ENCODE results near the gene OR5H1.
"Not testable (repeated sequence)": the region's sequence is repeated elsewhere in the genome, so short reads cannot be mapped to it uniquely, and the experiment has no call there.

The OR5H1 gene

DNA sequence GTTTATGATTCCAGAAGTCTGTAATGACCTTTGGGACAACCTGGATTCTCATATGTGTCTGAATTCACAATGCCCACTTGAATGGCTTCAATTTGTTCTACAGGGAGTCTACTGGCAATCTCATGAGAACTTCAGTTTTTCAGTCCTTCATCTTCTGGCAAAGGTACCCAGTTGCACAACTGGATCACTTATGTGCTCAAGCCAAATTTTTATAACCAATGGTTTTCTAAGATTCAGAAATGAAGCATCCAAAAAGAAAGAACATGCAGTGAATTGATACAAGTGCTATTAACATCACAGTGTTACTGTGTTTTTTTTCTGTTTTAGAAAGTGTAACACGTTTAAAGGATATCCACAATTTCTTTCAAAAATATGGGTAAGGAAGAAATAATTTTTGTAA lies 16.7 kb downstream of the OR5H1 start, which contains the start of gene OR5H14:
OR5H14 (plus strand) TSS at position 301 of the 400 bp plus-strand sequence. CDS start 1,907 bp downstream, outside the sequence.
- TF ChIP-seq POLR2AphosphoS5 (IDR thresholded peaks at IDR 0.05; ENCODE audit: low read depth, low read length), result no peak
- no peak for TF ChIP-seq POLR2A (IDR thresholded peaks at IDR 0.05; ENCODE audit: low read depth, low read length)
- TF ChIP-seq TAF1 (IDR thresholded peaks at IDR 0.05; ENCODE audit: borderline replicate concordance, low read depth, low read length), result no peak
- no peak for FAIRE-seq
- DNase-seq (ENCODE audit: insufficient read length), result no peak

DNA sequence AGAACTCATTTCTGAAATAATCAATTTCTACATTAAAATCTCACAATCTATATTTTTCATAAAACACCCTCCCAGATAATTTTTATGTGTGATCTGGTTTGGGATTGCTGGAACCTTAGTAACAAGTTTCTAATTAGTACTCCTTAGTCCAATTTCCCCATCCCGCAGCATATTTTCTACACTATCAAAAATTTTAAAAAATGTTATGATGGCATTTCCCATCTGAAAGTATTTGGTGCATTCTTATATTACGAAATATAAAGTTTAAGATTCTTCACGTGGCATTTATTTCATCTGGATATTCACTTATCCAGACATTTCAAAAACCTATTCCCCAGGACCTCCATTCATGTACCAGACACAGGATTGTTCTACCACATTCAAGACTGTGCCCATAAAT lies 18.2 kb downstream of the OR5H1 start:
- TF ChIP-seq POLR2AphosphoS5 (IDR thresholded peaks at IDR 0.05; ENCODE audit: low read depth, low read length), result no peak
- TF ChIP-seq POLR2A (IDR thresholded peaks at IDR 0.05; ENCODE audit: low read depth, low read length), result no peak
- TF ChIP-seq TAF1 (IDR thresholded peaks at IDR 0.05; ENCODE audit: borderline replicate concordance, low read depth, low read length), result no peak
- no peak for DNase-seq (ENCODE audit: insufficient read length)
- no peak for FAIRE-seq

DNA sequence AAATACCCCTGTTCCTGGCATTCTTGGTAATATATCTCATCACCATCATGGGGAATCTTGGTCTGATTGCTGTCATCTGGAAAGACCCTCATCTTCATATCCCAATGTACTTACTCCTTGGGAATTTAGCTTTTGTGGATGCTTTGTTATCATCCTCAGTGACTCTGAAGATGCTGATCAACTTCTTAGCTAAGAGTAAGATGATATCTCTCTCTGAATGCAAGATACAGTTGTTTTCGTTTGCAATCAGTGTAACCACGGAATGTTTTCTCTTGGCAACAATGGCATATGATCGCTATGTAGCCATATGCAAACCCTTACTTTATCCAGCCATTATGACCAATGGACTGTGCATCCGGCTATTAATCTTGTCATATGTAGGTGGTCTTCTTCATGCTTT lies 18.9 kb downstream of the OR5H1 start:
- DNase-seq (ENCODE audit: insufficient read length); FAIRE-seq: not testable (repeated sequence)

DNA sequence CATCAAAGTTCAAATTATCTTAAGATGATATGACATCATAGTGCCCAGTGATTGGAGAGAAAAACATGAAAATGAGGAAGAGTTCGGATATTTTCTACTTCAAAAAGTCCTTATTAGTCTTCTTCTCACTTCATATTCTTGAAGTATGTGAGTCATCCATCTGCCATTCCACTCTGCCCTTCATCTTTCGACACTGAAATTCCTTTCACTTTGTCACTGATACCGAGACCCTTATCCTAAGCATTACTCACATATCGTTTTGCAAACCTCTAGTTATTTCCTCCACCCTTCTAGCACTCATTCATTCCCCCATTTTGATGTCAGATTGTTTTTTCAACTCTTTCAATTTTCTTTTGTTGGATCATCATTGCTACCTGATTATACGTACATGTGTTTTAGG lies 20.7 kb downstream of the OR5H1 start:
- TF ChIP-seq POLR2AphosphoS5 (IDR thresholded peaks at IDR 0.05; ENCODE audit: low read depth, low read length) (no peak), POLR2A (IDR thresholded peaks at IDR 0.05; ENCODE audit: low read depth, low read length) (no peak), TAF1 (IDR thresholded peaks at IDR 0.05; ENCODE audit: borderline replicate concordance, low read depth, low read length) (no peak)
- DNase-seq (ENCODE audit: insufficient read length) (no peak), FAIRE-seq (no peak)

DNA sequence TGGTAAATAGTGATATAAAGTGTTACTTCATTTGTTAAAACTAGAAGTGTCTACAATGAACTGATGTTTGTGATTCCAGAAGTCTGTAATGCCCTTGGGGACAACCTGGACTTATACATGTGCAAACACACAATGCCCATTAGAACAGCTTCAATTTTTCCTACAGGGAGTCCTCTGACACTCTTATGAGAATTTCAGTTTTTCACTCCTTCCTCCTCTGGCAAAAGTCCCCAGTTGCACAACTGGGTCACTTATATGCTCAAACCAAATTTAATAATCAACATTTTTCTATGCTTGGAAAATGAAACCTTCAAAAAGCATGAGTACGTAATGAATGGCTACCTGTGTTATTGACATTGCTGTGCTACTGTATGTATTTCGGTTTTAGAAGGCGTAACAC lies 35.9 kb downstream of the OR5H1 start, which contains the start of gene OR5H15:
OR5H15 (plus strand) TSS at position 301 of the 400 bp plus-strand sequence. CDS start 2,004 bp downstream, outside the sequence.
- TF ChIP-seq POLR2AphosphoS5 (IDR thresholded peaks at IDR 0.05; ENCODE audit: low read depth, low read length), result no peak
- TF ChIP-seq TAF1 (IDR thresholded peaks at IDR 0.05; ENCODE audit: borderline replicate concordance, low read depth, low read length), result no peak
- no peak for TF ChIP-seq POLR2A (IDR thresholded peaks at IDR 0.05; ENCODE audit: low read depth, low read length)
- no peak for FAIRE-seq

DNA sequence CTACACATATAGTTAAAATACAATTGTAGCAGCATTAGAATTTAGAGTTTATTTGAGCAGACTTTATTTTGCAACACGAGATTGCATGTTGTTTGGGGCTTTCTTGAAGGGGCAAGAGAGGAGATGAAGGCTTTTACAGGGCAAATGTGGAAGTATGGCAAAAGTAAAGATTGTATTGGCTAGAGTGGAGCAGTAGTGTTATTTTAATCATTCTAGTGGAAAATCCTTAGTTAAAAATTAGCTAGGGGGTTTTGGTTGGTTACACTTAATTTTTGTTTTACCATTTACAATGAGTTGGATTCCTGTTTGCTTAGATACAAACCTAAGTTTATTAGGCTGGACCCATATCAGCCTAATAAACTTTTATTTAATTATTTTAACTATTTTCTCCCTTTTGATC lies 40.5 kb downstream of the OR5H1 start:
- FAIRE-seq (no peak), DNase-seq (ENCODE audit: insufficient read length) (no peak)
- TF ChIP-seq POLR2AphosphoS5 (IDR thresholded peaks at IDR 0.05; ENCODE audit: low read depth, low read length), result no peak
- TF ChIP-seq TAF1 (IDR thresholded peaks at IDR 0.05; ENCODE audit: borderline replicate concordance, low read depth, low read length), result no peak
- TF ChIP-seq POLR2A (IDR thresholded peaks at IDR 0.05; ENCODE audit: low read depth, low read length), result no peak

More for the DNA sequence above, 35.9 kb downstream of the OR5H1 start, which contains the start of gene OR5H15:
- no peak for DNase-seq (ENCODE audit: insufficient read length)

DNA sequence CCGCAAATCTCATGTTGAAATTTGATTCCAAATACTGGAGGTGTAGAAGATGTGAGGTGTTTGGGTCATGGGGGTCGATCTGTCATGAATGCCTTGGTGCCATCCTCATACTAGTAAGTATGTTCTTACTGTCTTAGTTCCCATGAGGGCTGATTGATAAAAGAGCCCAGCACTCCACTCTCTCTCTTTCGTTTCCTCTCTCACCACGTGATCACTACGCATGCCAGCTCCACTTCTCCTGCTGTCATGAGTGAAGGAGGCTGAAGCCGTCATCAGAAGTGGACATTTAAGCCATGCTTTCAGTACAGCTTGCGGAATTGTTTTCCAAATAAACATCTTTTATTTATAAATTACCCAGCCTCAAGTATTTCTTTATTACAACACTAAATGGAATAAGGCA lies 42.1 kb downstream of the OR5H1 start:
- TF ChIP-seq TAF1 (IDR thresholded peaks at IDR 0.05; ENCODE audit: borderline replicate concordance, low read depth, low read length) (no peak), POLR2A (IDR thresholded peaks at IDR 0.05; ENCODE audit: low read depth, low read length) (no peak), POLR2AphosphoS5 (IDR thresholded peaks at IDR 0.05; ENCODE audit: low read depth, low read length) (no peak)
- FAIRE-seq (no peak), DNase-seq (ENCODE audit: insufficient read length) (no peak)

DNA sequence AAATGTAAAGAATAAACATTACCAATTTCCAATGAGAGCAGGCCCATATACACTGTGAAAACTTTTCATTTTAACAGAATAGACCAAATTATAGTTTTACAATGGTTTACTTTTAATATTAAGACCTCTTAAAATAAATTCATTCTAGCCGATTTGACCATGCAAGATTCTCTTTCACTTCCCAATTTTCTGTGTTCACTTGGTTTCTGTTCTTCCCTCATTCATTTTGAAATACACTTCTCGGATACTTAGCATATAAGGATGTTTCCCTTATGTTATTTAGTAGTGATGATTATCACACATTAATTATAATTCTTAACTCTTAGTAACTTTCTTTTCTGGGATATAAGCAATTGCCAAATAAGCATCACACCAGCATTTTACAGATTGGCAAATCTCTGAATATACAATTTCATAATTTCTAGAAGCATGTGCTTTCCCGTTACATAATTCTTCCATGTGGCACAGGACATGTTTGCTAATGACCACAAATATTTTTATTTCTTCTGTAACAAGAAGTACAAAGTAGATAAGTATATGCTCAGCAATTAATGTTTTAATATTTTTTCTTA lies 49.9 kb downstream of the OR5H1 start:
- no peak for FAIRE-seq
- no peak for TF ChIP-seq POLR2A (IDR thresholded peaks at IDR 0.05; ENCODE audit: low read depth, low read length)
- no peak for DNase-seq (ENCODE audit: insufficient read length)

DNA sequence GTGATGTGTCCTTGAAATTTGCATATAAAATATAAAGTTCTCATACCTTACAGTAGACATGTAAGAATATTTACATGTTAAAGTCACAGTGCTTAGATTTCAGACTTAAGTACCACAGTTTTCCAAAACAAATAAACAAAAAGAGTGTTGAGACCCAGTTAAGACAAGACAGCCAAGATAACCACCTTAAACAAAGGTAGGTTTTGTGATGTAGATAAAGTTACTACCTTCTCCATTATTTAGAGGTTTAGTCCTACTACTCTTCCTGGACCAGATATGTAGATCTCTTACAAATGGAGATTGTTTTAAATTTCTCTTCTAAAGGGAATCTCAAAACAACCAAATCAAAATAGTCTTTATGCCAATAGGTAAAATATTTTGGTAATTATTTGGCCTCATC lies 51.7 kb downstream of the OR5H1 start:
- DNase-seq (ENCODE audit: insufficient read length), result no peak
- no peak for TF ChIP-seq TAF1 (IDR thresholded peaks at IDR 0.05; ENCODE audit: borderline replicate concordance, low read depth, low read length)
- no peak for TF ChIP-seq POLR2AphosphoS5 (IDR thresholded peaks at IDR 0.05; ENCODE audit: low read depth, low read length)
- no peak for TF ChIP-seq POLR2A (IDR thresholded peaks at IDR 0.05; ENCODE audit: low read depth, low read length)
- FAIRE-seq, result no peak

DNA sequence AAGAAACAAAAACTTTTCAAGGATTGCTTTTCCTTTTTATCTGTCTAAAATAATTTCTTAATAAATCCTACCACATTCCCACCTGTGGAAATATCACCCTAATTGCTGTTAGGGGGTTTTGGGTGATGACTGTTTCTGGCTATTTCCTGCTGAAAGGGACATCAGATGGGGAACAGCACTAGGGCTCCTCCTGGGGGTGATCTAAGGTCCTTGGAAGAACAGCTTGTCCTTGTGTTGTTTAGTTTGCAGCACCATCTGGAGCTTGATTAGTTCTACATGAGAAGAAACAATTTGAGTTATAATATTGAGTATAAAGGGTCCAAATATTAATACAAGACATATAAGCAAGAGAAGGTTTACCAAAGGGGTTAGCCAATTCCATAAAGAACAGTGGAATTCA lies 54.7 kb downstream of the OR5H1 start:
- TF ChIP-seq TAF1 (IDR thresholded peaks at IDR 0.05; ENCODE audit: borderline replicate concordance, low read depth, low read length) (no peak), POLR2A (IDR thresholded peaks at IDR 0.05; ENCODE audit: low read depth, low read length) (no peak), POLR2AphosphoS5 (IDR thresholded peaks at IDR 0.05; ENCODE audit: low read depth, low read length) (no peak)
- FAIRE-seq (no peak), DNase-seq (ENCODE audit: insufficient read length) (no peak)

All from GM12892 (cell line).